ENCODE data around the gene CPN1.

GRCh38 chr10:100122780-100123179 lies 41.1 kb upstream of the CPN1 start:
- TF ChIP-seq CTCF (IDR thresholded peaks at IDR 0.05) = no peak
- TF ChIP-seq POLR2A (IDR thresholded peaks at IDR 0.05) = no peak

Data from thyroid gland (tissue), 4 donors.